ENCODE results near the gene RERE. TPM values are rescaled to one million over a fixed set of nuclear protein-coding genes. Genes with fewer than 3 reads are reported as not detected.

RERE gene
- polyA plus RNA-seq, 1 experiment: 14.3 TPM

DNA sequence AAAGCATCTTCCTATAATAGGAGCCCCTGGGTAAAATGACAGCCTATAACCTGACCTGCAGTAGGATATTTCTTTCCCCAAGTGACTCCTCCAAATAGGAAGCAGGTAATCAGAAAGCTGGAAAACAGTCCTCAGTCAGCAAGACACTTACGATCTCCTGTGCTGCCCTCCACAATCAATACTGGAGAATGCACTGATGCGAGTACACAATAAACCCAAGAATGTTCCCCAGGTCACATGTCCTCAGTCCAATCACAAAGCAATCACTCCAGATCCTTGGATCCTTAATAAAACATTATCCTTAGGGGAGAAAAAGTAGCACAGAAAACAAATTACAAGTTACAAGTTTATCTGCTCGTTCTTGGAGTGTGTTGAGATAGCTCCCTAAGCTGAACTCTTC lies 266.4 kb downstream of the RERE start:
- no peaks in the 10 kb centered on the region for H3K27me3 ChIP-seq (ENCODE audit: control insufficient read depth, insufficient read depth, low read length)
- no peaks in the 10 kb centered on the region for H3K9me3 ChIP-seq (ENCODE audit: control insufficient read depth, insufficient read depth, low read length)
- TF ChIP-seq, protein P1, sequence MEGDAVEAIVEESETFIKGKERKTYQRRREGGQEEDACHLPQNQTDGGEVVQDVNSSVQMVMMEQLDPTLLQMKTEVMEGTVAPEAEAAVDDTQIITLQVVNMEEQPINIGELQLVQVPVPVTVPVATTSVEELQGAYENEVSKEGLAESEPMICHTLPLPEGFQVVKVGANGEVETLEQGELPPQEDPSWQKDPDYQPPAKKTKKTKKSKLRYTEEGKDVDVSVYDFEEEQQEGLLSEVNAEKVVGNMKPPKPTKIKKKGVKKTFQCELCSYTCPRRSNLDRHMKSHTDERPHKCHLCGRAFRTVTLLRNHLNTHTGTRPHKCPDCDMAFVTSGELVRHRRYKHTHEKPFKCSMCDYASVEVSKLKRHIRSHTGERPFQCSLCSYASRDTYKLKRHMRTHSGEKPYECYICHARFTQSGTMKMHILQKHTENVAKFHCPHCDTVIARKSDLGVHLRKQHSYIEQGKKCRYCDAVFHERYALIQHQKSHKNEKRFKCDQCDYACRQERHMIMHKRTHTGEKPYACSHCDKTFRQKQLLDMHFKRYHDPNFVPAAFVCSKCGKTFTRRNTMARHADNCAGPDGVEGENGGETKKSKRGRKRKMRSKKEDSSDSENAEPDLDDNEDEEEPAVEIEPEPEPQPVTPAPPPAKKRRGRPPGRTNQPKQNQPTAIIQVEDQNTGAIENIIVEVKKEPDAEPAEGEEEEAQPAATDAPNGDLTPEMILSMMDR (IDR thresholded peaks at IDR 0.05; ENCODE audit: low read depth, low read length): no peak
- no peak overlapping the region for H3K27ac ChIP-seq (ENCODE audit: low read depth, low read length)
- H3K4me3 ChIP-seq (ENCODE audit: low read depth, low read length): no peak overlapping the region
- CTCF ChIA-PET: interaction anchor here (0.6 to 4.6 kb wide), 5 partner anchors 10 to 570 kb away, joined by 3 to 35 read pairs (median 3); no protein-coding TSS in a partner anchor
- no peak for DNase-seq (ENCODE audit: low read depth, low spot score)
- POLR2A ChIA-PET: interaction anchor here (0.7 kb wide), 1 partner anchor 267 kb away, joined by 4 read pairs; the partner anchor contains the start of gene RERE

DNA sequence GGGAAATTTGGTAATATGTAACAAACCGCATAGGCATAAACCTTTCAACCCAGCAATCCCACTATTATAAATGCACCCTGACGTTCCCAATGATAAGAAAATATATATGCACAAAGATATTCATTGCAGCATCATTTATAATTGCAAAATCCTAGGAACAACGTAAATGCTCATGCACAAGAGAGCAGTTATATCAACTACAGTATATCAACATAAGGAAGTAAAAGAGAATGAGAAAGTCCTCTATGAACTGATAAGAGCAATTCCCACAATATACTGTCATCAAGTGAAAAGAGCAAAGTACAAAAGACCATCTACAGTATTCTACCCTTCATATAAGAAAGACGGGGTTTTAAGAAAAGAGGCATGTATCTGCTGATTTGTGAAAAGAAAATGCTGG lies 269.6 kb downstream of the RERE start:
- no peaks in the 10 kb centered on the region for H3K9me3 ChIP-seq (ENCODE audit: control insufficient read depth, insufficient read depth, low read length)
- H3K27ac ChIP-seq (ENCODE audit: low read depth, low read length): no peak overlapping the region
- ChIA-PET POLR2A (no interaction called here), CTCF (no interaction called here)
- no peak for DNase-seq (ENCODE audit: low read depth, low spot score)
- no peaks in the 10 kb centered on the region for H3K27me3 ChIP-seq (ENCODE audit: control insufficient read depth, insufficient read depth, low read length)
- H3K4me3 ChIP-seq (ENCODE audit: low read depth, low read length): no peak overlapping the region
- TF ChIP-seq, protein P1 (IDR thresholded peaks at IDR 0.05; ENCODE audit: low read depth, low read length): no peak

DNA sequence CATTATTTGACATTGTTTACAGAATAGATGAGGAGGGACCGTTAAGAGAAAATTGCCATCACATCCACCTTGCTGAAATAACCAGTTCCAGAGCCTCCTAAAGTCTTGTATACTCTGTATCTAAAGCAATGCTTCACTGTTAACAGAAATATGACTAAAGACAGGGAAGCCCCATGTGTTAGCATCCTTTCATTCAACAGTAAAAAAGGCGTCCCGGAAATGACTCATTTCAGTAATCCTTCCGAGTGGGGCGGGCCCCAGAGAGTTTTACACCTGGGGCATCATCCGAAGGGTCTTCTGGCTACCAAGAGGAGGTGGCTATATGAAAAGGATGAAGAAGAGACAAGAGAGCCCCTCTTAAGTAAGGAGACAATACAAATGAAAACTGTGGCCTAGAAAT lies 272.4 kb downstream of the RERE start:
- TF ChIP-seq, protein P1 (IDR thresholded peaks at IDR 0.05; ENCODE audit: low read depth, low read length): no peak
- ChIA-PET POLR2A (interaction anchor here (0.6 to 0.7 kb wide), 3 partner anchors 64 to 310 kb away, joined by 3 to 7 read pairs (median 3); no protein-coding TSS in a partner anchor), CTCF (interaction anchor here (0.5 to 0.6 kb wide), 3 partner anchors 16 to 1032 kb away, joined by 3 read pairs; no protein-coding TSS in a partner anchor)
- Histone ChIP-seq H3K9me3 (ENCODE audit: control insufficient read depth, insufficient read depth, low read length) (no peaks in the 10 kb centered on the region), H3K27me3 (ENCODE audit: control insufficient read depth, insufficient read depth, low read length) (no peaks in the 10 kb centered on the region), H3K4me3 (ENCODE audit: low read depth, low read length) (no peak overlapping the region), H3K27ac (ENCODE audit: low read depth, low read length) (no peak overlapping the region)
- no peak for DNase-seq (ENCODE audit: low read depth, low spot score)

DNA sequence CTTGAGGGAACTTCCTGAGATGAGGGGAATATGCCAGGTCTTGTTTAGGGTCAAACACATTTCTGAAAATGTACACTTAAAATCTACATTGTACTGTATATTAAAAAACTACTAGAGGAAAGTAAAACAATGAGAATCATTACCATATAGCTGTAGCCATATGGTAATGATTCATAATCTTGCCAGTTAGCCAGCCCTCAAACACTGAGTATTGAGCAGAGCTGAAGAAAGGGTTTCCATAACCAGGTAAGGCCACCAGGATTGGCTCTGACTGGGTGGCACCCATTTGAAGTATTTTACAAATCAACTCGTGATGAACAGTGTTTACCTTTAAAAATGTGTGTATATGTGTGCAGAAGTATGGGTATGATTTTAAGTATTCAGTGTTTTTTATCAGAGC lies 272.8 kb downstream of the RERE start:
- TF ChIP-seq, protein P1 (IDR thresholded peaks at IDR 0.05; ENCODE audit: low read depth, low read length): no peak
- Histone ChIP-seq H3K4me3 (ENCODE audit: low read depth, low read length) (no peak overlapping the region), H3K27ac (ENCODE audit: low read depth, low read length) (no peak overlapping the region), H3K27me3 (ENCODE audit: control insufficient read depth, insufficient read depth, low read length) (no peaks in the 10 kb centered on the region), H3K9me3 (ENCODE audit: control insufficient read depth, insufficient read depth, low read length) (no peaks in the 10 kb centered on the region)
- CTCF ChIA-PET: interaction anchor here (0.5 kb wide), 1 partner anchor 17 kb away, joined by 3 read pairs; no protein-coding TSS in a partner anchor
- DNase-seq (ENCODE audit: low read depth, low spot score): no peak
- POLR2A ChIA-PET: interaction anchor here (0.6 kb wide), 1 partner anchor 113 kb away, joined by 7 read pairs; no protein-coding TSS in a partner anchor

DNA sequence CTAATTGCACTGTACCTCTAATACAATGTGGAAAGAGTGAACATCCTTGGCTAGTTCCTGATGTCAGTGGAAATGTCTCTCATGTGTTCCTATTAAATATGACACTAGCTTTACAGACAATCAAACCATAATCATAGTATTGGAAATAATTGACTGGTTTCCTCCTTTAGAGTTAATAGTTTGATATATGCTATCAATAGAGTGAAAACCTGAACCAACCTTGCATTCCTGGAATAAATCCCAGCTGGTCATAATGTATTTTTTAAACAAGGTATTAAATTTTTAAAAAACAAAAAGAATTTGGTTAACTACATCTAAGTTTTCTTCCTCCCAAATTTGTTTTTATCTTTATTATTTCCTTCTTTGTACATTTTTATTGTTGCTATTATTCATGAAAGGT lies 273.5 kb downstream of the RERE start:
- Histone ChIP-seq H3K4me3 (ENCODE audit: low read depth, low read length) (no peak overlapping the region), H3K27me3 (ENCODE audit: control insufficient read depth, insufficient read depth, low read length) (no peaks in the 10 kb centered on the region), H3K27ac (ENCODE audit: low read depth, low read length) (no peak overlapping the region), H3K9me3 (ENCODE audit: control insufficient read depth, insufficient read depth, low read length) (no peaks in the 10 kb centered on the region)
- TF ChIP-seq, protein P1 (IDR thresholded peaks at IDR 0.05; ENCODE audit: low read depth, low read length): no peak
- DNase-seq (ENCODE audit: low read depth, low spot score): no peak
- CTCF ChIA-PET: no interaction called here
- POLR2A ChIA-PET: no interaction called here

Measured in AG04450 (cell line).